Erythroblast (primary cell): Measurements from ENCODE around the gene ARID3B.

Experiments used
- GATA1 ChIP-seq: IDR thresholded peaks from 2 replicates; pipeline ENCODE4 v1.6.1; 2011; ENCODE audit warnings: low read depth, mild to moderate bottlenecking, control low read depth, low read length, moderate library complexity
- POLR2A ChIP-seq: IDR thresholded peaks from 2 replicates; pipeline ENCODE4 v1.6.1; 2011; ENCODE audit warnings: mild to moderate bottlenecking, low read length

- TF ChIP-seq POLR2A (no peak), GATA1 (no peak)
These were observed 759 bp upstream of the ARID3B start for GRCh38 chr15:74540161-74540760.
